GM19351 (cell line): ENCODE results near the gene NACC1.
"Not testable (repeated sequence)": the region's sequence is repeated elsewhere in the genome, so short reads cannot be mapped to it uniquely, and the experiment has no call there.

Source experiments
- ATAC-seq: cut with Tn5 transposase; IDR thresholded peaks from one replicate; pipeline ENCODE4 v1.9.1; 2021; ENCODE audit warnings: mild to moderate bottlenecking, moderate library complexity; ENCODE audit not compliant: unreplicated experiment

Gene NACC1

DNA sequence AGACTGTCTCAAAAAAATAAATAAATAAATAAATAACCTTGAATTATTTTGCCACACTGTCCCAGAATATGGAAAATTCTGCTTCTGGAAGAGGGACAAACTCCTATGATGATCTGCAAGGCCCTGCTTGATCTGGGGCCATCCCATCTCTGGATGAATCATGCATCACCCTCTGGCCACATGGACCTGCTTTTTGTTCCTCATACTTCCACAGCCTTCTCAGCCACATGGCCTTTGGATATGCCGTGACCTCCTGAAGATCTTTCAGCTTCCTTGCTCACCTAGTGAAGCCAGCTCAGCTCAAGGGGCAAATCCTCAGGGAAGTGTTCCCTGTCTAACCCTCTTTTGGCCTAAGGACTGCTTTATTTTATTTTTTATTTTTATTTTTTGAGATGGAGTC lies 42.5 kb downstream of the NACC1 start:
- ATAC-seq, result no peak

DNA sequence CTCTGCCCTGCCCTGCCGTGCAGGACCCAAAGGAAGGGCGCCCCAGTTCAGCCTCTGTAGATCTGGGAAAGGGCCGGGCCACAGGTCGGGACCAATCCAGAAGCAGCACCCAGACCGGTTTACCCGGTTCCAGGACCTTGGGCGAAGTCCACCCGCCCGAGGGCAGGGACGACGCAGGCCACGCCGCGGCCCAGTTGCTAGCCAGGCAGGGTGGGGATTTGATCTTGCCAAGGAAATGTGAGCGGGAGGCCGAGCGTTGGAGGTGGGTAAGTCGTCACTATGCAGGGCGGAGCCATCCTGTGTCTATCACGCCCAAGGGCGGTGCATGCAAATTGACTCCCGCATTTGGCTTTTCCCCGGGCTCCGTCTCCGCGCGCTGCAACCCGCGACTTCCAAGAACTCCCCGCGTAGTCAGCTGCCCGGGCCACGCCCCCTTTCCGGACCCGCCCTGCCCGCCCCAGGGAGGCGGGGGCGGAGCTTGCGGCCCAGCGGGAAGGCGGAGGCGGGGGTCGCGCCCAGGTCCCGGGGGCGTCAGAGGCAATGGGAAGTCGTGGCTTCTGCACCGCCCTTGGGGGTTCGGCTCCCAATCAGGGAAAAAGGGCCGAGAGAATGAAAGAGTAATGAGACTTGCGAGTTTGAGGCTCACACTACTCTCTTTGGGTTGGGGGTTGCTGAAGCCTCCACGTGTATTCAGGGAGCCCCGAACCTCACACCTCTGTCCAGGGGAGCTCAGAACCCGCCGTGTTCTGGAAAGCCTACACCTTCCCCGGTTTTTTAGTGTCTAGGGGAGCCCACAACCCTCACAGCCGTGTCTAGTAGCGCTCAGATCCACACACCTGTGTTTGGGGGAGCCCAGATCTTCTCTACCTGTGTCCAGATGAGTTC lies 44.9 kb downstream of the NACC1 start:
- ATAC-seq, result no peak

DNA sequence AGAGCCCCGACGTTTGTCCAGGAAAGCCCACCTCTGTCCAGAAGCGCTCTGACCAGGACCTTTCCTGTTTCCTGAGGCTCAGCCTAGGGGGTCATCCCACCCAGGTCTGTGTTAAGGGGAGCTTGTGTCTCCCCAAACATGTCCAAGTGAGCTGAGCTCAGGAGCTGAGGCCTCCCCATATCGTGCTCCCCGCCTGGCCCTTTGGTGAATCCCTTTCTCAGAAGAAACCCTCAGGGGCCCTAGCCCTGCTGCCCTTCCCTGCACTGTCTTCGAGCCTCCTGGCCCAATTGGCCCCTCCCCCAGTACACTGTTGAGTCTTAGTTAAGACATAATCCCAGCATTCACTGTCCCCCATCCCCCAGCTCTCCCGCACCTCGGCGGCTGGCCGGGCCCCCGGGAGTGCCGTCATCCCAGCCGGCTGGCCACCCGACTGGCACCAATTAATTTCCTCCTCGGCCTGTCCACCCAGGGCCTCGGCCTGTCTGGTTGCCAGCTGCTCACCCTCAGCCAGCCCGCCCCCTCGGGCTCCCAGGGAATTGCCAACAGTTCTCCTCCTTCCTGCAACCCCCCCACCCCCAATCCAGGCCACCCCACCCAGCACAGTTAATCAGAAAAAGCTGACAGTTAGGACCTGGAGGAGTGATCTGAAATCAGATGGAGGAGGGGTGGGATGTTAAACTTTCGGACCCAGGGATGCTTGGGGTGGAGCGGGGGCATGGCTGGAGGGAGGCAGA lies 45.7 kb downstream of the NACC1 start:
- no peak for ATAC-seq

DNA sequence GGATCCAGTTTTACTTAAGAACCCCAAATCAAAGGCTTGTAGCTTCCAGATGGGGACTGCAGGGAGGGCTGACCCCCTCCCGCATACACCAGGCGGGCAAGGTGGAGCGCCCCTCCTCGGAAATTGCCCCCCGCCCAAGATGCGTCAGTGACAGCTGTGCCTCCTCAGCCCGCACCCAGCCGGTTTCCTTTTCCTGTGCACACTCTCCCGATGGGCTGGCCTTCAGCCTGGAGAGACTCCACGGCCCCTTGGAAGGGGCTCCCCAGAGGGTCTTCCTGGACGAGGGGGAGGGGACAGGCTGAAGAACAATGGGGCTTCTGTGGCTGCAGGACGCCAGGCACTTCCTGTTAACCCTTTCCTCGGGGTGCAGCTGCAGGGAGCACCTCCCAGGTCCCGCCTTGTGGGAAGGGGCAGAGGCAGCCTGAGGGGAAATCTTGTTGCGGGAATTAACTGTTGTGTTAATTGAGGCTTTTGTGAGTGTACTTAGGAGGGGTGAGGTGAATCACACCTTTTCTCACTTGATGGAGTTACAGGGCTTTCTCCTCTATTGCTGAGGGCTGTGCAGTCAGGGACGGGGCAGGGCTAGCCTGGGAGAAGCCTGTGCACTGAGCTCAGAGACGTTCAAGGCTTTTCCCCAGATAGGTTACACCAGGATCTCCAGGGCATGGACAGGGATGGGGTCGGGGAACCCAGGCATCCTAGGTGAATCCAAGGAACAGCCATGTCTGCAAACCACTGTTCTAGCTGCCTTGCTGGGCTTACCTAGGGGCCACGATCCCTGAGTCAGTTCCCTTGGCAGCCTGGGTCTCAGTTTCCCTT lies 46.5 kb downstream of the NACC1 start:
- no peak for ATAC-seq

DNA sequence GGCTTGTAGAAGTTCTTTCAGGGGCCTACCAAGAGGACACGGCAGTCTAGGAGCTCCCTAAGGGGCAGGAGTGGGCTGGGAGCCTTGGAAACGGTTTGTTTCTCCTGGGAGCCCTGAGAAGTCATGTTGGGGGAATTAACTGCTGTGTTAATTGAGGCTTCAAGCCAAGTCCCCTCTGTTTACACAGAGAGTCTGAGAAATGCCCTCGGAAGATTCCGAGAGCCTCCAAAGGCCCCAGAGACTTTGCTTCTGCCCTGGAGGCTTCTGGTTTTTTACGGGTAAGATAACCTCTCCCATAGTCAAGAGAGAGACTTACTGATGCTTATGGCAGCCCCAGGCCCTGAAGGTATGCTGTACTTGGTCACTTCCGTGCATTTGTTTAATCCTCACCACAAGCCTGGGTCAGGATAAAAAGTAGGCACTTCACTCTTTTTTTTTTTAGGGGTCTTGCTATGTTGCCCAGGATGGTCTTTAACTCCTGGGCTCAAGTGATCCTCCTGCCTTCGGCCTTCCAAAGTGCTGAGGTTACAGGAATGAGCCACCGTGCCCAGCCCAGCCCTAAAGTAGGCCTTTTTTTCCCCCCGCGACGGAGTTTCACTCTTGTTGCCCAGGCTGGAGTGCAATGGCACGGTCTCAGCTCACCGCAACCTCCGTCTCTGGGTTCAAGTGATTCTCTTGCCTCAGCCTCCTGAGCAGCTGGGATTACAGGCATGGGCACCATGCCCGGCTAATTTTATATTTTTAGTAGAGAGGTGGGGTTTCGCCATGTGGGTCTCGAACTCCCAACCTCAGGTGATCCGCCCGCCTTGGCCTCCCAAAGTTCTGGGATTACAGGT lies 47.3 kb downstream of the NACC1 start:
- ATAC-seq, result no peak

DNA sequence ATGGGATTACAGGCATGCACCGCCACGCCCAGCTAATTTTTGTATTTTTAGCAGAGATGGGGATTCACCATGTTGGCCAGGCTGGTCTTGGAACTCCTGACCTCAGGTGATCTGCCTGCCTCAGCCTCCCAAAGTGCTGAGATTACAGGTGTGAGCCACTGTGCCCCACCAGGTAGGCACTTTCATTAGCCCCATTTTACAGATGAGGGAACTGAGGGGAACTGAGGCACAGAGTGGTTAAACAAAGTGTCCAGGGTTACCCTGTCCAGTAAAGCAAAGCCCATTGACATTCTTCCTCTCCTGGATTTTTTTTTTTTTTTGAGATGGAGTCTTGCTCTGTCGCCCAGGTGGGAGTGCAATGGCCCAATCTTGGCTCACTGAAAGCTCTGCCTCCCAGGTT lies 48.1 kb downstream of the NACC1 start:
- ATAC-seq, result not testable (repeated sequence)

DNA sequence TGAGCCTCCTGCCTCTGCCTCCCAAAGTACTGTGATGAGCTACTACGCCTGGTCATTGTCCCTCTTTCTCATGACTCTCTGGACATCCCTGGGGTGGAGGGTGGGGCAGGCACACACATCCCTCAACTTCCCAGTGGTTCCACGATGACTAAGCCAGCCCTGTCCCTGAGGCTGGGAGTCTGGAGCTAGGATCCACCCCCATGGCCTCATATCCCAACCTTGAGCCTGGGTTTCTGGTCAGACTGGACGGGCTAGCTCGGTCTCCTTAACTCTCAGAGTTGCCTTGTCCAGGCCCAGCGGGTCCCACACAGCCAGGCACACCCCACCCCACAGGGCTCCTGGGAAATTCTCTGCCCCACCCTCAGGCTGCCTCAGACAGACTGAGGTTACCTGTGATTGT lies 51.7 kb downstream of the NACC1 start:
- no peak for ATAC-seq

DNA sequence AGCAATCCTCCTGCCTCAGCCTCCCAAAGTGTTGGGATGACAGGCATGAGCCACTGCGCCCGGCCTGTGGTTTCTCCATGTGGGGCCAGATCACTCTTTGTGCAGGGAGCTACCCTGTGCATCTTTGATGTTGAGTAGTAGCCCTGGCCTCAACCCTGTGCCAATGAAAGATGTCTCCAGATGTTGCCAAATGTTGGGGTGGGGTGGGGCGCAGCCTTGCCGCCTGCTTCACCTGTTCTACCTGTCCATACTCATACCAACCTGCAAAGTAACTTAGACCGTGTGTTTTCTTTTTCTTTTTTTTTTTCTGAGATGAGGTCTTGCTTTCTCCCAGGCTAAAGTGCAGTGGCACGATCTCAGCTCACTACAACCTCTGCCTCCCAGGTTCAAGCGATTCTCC lies 53.1 kb downstream of the NACC1 start:
- ATAC-seq, result no peak

DNA sequence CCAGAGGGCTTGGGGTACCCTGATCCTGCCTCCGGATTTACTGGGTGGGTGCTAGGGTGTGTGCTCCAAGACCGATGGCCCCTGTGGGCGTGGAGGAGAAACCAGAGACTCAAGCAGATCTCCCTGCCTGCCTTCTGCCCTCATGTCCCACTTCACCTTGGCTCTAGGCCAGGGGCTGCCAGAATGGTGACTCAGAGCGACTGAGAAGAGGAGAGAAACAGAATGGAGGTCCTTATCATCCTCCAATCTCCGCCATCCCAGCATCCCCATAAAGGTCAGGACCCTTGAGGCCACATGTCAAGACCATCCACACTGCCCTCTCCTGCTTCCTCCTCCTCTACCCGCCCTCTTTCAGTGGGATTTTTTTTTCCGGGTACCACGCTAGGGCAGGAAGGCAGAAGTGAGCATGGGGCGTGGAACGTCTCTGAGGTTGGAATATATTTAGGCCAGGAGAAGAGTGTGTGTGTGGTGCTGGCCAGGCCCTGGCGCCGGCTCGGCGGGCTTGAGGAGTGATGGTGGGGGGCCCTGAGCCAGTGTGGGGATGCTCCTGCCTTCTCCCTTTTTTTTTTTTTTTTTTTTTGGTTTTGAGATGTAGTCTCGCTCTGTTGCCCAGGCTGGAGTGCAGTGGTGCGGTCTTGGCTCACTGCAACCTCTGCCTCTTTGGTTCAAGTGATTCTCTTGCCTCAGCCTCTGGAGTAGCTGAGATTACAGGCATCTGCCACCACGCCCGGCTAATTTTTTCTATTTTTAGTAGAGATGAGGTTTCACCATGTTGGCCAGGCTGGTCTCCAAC lies 54.5 kb downstream of the NACC1 start:
- no peak for ATAC-seq

DNA sequence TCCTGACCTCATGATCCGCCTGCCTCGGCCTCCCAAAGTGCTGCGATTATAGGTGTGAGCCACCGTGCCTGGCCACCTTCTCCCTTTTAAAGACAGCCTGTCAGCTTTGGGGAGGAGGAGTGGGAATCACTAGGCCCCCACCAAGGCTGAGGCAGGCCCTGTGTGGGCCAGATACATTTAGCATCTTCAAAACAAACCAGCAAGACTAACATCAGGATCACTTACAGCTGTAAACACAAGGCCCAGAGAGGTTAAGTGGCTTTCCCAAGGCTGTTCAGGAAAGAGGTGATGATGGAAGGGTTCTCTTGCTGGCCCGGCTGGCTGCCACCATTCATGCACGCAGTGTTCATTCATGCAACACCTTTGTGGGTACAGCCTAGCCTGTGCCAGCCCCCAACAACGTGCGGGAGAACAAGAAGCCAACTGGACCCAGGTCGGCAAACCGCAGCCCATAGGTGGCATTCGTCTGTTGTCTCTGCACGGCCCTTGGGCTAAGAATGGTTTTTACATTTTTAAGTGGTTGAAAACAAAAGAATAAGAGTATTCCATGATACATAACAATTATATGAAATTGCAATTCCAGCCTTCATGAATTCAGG lies 55.2 kb downstream of the NACC1 start:
- no peak for ATAC-seq

DNA sequence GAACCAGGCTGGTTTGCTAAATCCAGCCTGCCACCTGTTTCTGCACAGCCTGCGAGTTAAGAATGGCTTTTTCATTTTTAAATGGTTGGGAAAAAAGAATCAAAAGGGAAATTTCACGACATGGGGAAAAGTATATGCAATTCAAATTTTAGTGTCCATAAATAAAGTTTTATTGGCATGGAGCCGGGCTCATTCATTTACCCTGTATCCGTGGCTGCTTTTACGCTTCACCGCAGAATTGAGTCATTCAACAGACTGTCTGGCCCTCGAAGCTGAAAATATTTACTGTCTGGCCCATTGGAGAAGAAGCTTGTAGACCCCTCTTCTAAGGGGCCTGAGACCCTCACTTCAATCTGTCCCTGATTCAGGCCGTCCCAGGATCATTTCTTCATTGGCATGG lies 58.3 kb downstream of the NACC1 start:
- ATAC-seq, result no peak

DNA sequence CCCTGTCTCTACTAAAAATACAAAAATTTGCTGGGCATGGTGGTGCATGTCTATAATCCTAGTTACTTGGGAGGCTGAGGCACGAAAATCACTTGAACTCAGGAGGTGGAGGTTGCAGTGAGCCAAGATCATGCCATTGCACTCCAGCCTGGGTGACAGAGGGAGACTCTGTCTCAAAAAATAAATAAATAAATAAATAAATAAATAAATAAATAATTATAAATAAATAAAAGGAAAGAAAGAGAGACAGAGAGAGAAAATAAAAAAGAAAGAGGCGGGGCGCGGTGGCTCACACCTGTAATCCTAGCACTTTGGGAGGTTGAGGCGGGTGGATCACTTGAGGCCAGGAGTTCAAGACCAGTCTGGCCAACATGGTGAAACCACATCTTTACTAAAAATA lies 59.5 kb downstream of the NACC1 start:
- not testable (repeated sequence) for ATAC-seq

DNA sequence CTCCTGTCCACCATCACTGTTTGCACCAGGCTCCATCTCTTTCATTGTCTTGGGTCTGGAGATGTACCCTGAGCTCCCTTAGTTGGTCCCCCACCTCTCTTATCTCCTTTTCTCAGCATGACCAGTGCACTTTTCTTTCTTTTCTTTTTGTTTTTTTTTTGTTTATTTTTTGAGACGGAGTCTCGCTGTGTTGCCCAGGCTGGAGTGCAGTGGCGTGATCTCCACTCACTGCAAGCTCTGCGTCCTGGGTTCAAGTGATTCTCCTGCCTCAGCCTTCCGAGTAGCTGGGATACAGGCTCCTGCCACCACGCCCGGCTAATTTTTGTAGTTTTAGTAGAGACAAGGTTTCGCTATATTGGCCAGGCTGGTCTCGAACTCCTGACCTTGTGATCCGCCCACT lies 60.2 kb downstream of the NACC1 start:
- ATAC-seq, result not testable (repeated sequence)

DNA sequence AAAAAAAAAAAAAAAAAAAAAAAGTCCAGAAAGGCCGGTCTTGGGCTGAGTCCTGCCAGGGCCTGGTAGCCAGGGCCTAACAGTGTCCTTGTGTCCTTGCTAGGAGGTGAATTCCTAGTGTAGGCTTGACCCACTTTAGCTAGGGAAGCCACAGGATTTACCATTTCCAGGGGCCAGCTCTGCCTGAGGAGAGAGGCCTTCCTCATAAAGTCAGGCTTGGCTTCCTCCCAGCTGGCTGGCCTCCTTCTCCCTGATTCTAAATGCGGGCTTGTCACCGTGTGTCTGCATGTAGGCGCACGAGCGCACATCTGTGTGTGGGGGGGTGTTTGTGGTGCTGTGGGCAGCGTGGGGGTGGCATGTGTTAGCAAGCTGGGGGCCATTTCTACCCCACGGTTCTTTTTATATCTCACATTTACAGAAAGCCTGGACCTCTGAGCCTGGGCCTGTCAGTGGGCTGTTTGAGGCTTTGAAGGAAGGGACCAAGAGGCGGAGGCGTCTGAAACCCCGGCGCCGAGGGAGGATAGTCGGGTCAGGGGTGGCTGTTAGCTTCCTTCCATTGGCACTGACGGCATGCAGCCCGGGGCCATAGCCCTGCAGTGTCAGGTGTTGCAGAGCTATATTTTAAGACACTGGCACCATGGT lies 63.8 kb downstream of the NACC1 start:
- no peak for ATAC-seq

DNA sequence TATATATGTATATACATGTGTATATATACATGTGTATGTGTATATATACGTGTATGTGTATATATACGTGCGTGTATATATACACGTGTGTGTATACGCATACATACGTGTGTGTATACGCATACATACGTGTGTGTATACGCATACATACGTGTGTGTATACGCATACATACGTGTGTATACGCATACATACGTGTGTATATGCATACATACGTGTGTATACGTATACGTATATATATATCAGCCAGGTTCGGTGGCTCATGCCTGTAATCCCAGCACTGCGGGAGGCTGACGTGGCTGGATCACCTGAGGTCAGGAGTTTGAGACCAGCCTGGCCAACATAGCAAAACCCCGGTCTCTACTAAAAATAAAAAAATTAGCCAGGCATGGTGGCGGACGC lies 66.9 kb downstream of the NACC1 start:
- not testable (repeated sequence) for ATAC-seq

DNA sequence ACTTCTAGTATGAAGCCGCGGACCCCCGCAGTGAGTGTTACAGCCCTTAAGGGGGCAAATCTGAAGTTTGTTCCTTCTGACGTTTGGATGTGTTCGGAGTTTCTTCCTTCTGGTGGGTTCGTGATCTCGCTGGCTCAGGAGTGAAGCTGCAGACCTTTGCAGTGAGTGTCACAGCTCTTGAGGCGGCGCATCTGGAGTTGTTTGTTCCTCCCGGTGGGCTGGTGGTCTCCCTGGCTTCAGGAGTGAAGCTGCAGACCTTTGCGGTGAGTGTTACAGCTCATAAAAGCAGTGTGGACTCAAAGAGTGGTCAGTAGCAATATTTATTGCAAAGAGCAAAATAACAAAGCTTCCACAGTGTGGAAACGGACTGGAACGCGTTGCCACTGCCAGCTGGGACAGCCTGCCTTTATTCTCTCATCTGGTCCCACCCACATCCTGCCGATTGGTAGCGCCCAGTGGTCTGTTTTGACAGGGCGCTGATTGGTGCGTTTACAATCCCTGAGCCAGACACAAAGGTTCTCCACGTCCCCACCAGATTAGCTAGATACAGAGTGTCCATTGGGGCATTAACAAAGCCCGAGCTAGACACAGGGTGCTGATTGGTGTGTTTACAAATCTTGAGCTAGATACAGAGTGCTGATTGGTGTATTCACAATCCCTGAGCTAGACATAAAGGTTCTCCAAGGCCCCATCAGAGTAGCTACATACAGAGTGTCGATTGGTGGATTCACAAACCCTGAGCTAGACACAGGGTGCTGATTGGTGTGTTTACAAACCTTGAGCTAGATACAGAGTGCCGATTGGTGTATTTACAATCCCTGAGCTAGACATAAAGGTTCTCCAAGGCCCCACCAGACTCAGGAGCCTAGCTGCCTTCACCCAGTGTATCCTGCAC lies 67.9 kb downstream of the NACC1 start:
- not testable (repeated sequence) for ATAC-seq

DNA sequence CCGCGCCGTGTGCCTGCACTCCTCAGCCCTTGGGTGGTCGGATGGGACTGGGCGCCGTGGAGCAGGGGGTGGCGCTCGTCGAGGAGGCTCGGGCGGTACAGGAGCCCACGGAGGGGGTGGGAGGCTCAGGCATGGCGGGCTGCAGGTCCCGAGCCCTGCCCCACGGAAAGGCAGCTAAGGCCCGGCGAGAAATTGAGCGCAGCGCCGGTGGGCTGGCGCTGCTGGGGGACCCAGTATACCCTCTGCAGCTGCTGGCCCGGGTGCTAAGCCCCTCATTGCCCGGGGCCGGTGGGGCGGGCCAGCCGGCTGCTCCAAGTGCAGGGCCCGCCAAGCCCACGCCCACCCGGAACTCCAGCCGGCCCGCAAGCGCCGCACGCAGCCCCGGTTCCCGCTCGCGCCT lies 68.6 kb downstream of the NACC1 start:
- ATAC-seq, result not testable (repeated sequence)

DNA sequence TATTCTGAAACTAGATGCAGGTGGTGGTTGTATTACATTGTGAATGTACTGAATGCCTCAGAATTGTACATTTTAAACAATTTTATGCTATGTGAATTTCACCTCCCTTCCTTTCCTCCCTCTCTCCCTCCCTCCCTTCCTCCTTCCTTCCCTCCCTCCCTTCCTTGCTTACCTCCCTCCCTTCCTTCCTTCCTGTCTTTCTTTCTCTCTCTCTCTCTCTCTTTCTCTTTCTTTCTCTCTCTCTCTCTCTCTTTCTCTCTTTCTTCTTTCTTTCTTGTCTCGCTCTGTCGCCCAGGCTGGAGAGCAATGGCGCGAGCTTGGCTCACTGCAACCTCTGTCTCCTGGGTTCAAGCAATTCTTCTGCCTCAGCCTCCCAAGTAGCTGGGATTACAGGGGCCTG lies 69.4 kb downstream of the NACC1 start:
- ATAC-seq, result no peak
